Lung (tissue), 12 donors: ENCODE measurements around the gene PCDHGC5. TPM values are rescaled to one million over a fixed set of nuclear protein-coding genes. Genes with fewer than 3 reads are reported as not detected.

Experiments used
- ATAC-seq: fragments of 200-7000 bp; cut with Tn5 transposase; one replicate; pipeline ENCODE4 v1.9.1; 2020; ENCODE audit warnings: moderate number of reproducible peaks; ENCODE audit not compliant: insufficient read depth, low FRiP score
- DNase-seq, 3 donors: peaks; one replicate each; pipeline ENCODE4 v3.0.0-alpha.2; 2013 to 2017
- H3K27ac ChIP-seq, 2 donors: one replicate each; pipeline ENCODE4 v1.5.1; 2013; ENCODE audit warnings: mild to moderate bottlenecking in 2 of 2, moderate library complexity in 2 of 2, control low read depth in 1 of 2, inconsistent platforms in 1 of 2, low read depth in 1 of 2, low read length in 1 of 2
- H3K27me3 ChIP-seq, 3 donors: one replicate each; pipeline ENCODE4 v1.5.1; 2013; ENCODE audit warnings: low read length in 2 of 3; ENCODE audit not compliant: control insufficient read depth in 3 of 3, insufficient read depth in 3 of 3
- H3K36me3 ChIP-seq, 4 donors: one replicate each; pipeline ENCODE4 v1.5.1; 2013; ENCODE audit warnings: low read length in 4 of 4, mild to moderate bottlenecking in 1 of 4, moderate library complexity in 1 of 4; ENCODE audit not compliant: control insufficient read depth in 4 of 4, insufficient read depth in 4 of 4
- H3K4me1 ChIP-seq, 5 donors: one replicate each; pipeline ENCODE4 v1.5.1; 2013; ENCODE audit warnings: low read length in 5 of 5, mild to moderate bottlenecking in 2 of 5, moderate library complexity in 1 of 5; ENCODE audit not compliant: control insufficient read depth in 5 of 5, insufficient read depth in 5 of 5
- H3K4me3 ChIP-seq: one replicate; pipeline ENCODE4 v1.5.1; 2013; ENCODE audit warnings: mild to moderate bottlenecking, control low read depth, moderate library complexity
- H3K9ac ChIP-seq, 2 donors: one replicate each; pipeline ENCODE4 v1.5.1; 2013; ENCODE audit warnings: low read length in 2 of 2, control low read depth in 1 of 2; ENCODE audit not compliant: insufficient read depth in 1 of 2
- H3K9me3 ChIP-seq, 4 donors: one replicate each; pipeline ENCODE4 v1.5.1; 2013; ENCODE audit warnings: low read length in 3 of 4, mild to moderate bottlenecking in 1 of 4, moderate library complexity in 1 of 4; ENCODE audit not compliant: control insufficient read depth in 4 of 4, insufficient read depth in 3 of 4
- CTCF ChIP-seq: IDR thresholded peaks from 2 replicates; pipeline ENCODE4 v1.5.1; 2012; ENCODE audit warnings: mild to moderate bottlenecking; ENCODE audit errors: control extremely low read depth, extremely low read depth
- WGBS, 2 donors: extraction: QIAGEN DNeasy Blood & Tissue Kit; methylation state at CpG; one replicate each; pipeline ENCODE4 v1.1.7; 2013; 5-methylcytosine and 5-hydroxymethylcytosine counted together
- polyA plus RNA-seq, 2 donors: library from polyadenylated mRNA; stranded (reverse); fragments of 200-250 nt; gene quantifications; one replicate each; pipeline ENCODE4 v1.2.1, GENCODE V29; 2013
- total RNA-seq, 2 donors: library from RNA; depleted of rRNA in 1 of 2; stranded (reverse); fragments of >200 nt in 1 of 2; gene quantifications; one replicate each; pipeline ENCODE4 v1.2.1, GENCODE V29; 2014 to 2021
- donor health status: control.
- donor health status: control.
- donor health status: Bipolar disorder and iron deficiency.
- donor health status: healthy.
- donor health status: DM: yes; HTN: yes; CAD: no.

The PCDHGC5 gene
- total and polyA plus RNA-seq, 4 donors = 0.14 to 5.1 (median 1.5) TPM

- Histone ChIP-seq H3K9ac (no peak overlapping the region), H3K4me3 (no peak overlapping the region), H3K27ac (peak overlapping the region in 1 of 2 donors; percentile 24), H3K27me3 (peaks cover 0 to 35% (median 0%) of the 10 kb centered on the region in 3 donors), H3K9me3 (peaks cover 0 to 2% (median 0%) of the 10 kb centered on the region in 4 donors), H3K36me3 (peaks cover 0 to 25% (median 14%) of the 10 kb centered on the region in 4 donors), H3K4me1 (peaks cover 0 to 52% (median 24%) of the 10 kb centered on the region in 5 donors)
- DNase-seq (peak; percentile 82 to 87 (median 85)), ATAC-seq (no peak)
- no peak for TF ChIP-seq CTCF
- 82 to 89% methylated on average over 4 of the region's 4 CpGs for WGBS, 2 donors
Observed at GRCh38 chr5:141496038-141496437, 7.2 kb downstream of the PCDHGC5 start.

- no peak for TF ChIP-seq CTCF
- Histone ChIP-seq H3K27me3 (no peaks in the 10 kb centered on the region), H3K9me3 (peaks cover 0 to 2% (median 0%) of the 10 kb centered on the region in 4 donors), H3K36me3 (peaks cover 0 to 29% (median 15%) of the 10 kb centered on the region in 4 donors), H3K4me1 (peaks cover 0 to 5% (median 0%) of the 10 kb centered on the region in 5 donors), H3K4me3 (no peak overlapping the region), H3K9ac (no peak overlapping the region), H3K27ac (no peak overlapping the region)
- WGBS, 2 donors = 82 to 88% methylated on average over 7 of the region's 7 CpGs
- ATAC-seq (no peak), DNase-seq (no peak)
Observed at GRCh38 chr5:141501761-141502160, 12.9 kb downstream of the PCDHGC5 start.

- DNase-seq = no peak
- Histone ChIP-seq H3K9ac (no peak overlapping the region), H3K27ac (no peak overlapping the region), H3K36me3 (peaks cover 0 to 21% (median 12%) of the 10 kb centered on the region in 4 donors), H3K27me3 (no peaks in the 10 kb centered on the region), H3K4me1 (peaks cover 0 to 24% (median 11%) of the 10 kb centered on the region in 5 donors), H3K9me3 (no peaks in the 10 kb centered on the region), H3K4me3 (no peak overlapping the region)
- 94 to 100% methylated on average over 2 of the region's 2 CpGs for WGBS, 2 donors
- no peak for TF ChIP-seq CTCF
- no peak for ATAC-seq
Observed at GRCh38 chr5:141503681-141504080, 14.8 kb downstream of the PCDHGC5 start.

GRCh38 chr5:141504216-141504615, 15.3 kb downstream of the PCDHGC5 start:
- DNase-seq (no peak), ATAC-seq (no peak)
- Histone ChIP-seq H3K27ac (peak overlapping the region in 1 of 2 donors; percentile 24), H3K9me3 (no peaks in the 10 kb centered on the region), H3K4me3 (no peak overlapping the region), H3K27me3 (no peaks in the 10 kb centered on the region), H3K36me3 (peaks cover 0 to 21% (median 12%) of the 10 kb centered on the region in 4 donors), H3K4me1 (peaks cover 1 to 27% (median 11%) of the 10 kb centered on the region in 5 donors), H3K9ac (no peak overlapping the region)
- no peak for TF ChIP-seq CTCF
- 93 to 95% methylated on average over 4 of the region's 4 CpGs for WGBS, 2 donors
